ENCODE results near the gene SLC38A10.
A peak's percentile ranks its signal among the peaks of the same experiment; 100 is the strongest.

- TF ChIP-seq CTCF (IDR thresholded peaks at IDR 0.05) = peak in 2 of 3 experiments; percentile 57 to 71
- no peak for TF ChIP-seq POLR2A (IDR thresholded peaks at IDR 0.05)
Measured at GRCh38 chr17:81291662-81292061, 3.4 kb downstream of the SLC38A10 start.
